Neural progenitor cell (in vitro differentiated cells): ENCODE measurements around the gene PNPLA7. TPM values are rescaled to one million over a fixed set of nuclear protein-coding genes. Genes with fewer than 3 reads are reported as not detected.

ENCODE experiments used
- DNase-seq: peaks from one replicate; pipeline ENCODE4 v3.0.0-alpha.2; 2016; ENCODE audit warnings: low spot score
- H2AFZ ChIP-seq: fragments of 200-600 bp; sonication (generic); replicated peaks from 2 replicates; pipeline ENCODE4 v1.6.1; 2016; ENCODE audit warnings: antibody characterized with exemption
- H3F3A ChIP-seq: fragments of 200-600 bp; sonication (generic); 2 replicates; pipeline ENCODE4 v1.6.1; 2016; ENCODE audit warnings: antibody characterized with exemption, low read depth
- H3K27ac ChIP-seq: fragments of 200-600 bp; sonication (generic); 2 replicates; pipeline ENCODE4 v1.5.1; 2016; ENCODE audit warnings: mild to moderate bottlenecking
- H3K27me3 ChIP-seq: fragments of 200-600 bp; sonication (generic); 2 replicates; pipeline ENCODE4 v1.6.1; 2016; ENCODE audit warnings: mild to moderate bottlenecking, moderate library complexity
- H3K36me3 ChIP-seq: fragments of 200-600 bp; sonication (generic); 2 replicates; pipeline ENCODE4 v1.5.1; 2016
- H3K4me1 ChIP-seq: fragments of 200-600 bp; sonication (generic); 2 replicates; pipeline ENCODE4 v1.6.1; 2016; ENCODE audit warnings: mixed run types
- H3K4me2 ChIP-seq: fragments of 200-600 bp; sonication (generic); 2 replicates; pipeline ENCODE4 v1.6.1; 2016
- H3K4me3 ChIP-seq: fragments of 200-600 bp; sonication (generic); 2 replicates; pipeline ENCODE4 v1.5.1; 2016
- H3K79me2 ChIP-seq: fragments of 200-600 bp; sonication (generic); 2 replicates; pipeline ENCODE4 v1.6.1; 2016; ENCODE audit warnings: low read depth
- H3K9ac ChIP-seq: fragments of 200-600 bp; sonication (generic); 2 replicates; pipeline ENCODE4 v1.6.1; 2016
- H3K9me3 ChIP-seq: fragments of 200-600 bp; sonication (generic); 2 replicates; pipeline ENCODE4 v1.5.1; 2016; ENCODE audit warnings: low read depth
- H4K20me1 ChIP-seq: fragments of 200-600 bp; sonication (generic); 2 replicates; pipeline ENCODE4 v1.6.1; 2016; ENCODE audit warnings: low read depth
- H3K27ac Mint-ChIP-seq: 3 replicates; pipeline ENCODE4 v1.8.0; 2021; ENCODE audit warnings: mixed read lengths
- H3K27me3 Mint-ChIP-seq: 2 replicates; pipeline ENCODE4 v1.8.0; 2022; ENCODE audit warnings: low read depth, mild to moderate bottlenecking, inconsistent platforms, moderate library complexity, mixed read lengths; ENCODE audit not compliant: insufficient read depth
- H3K36me3 Mint-ChIP-seq: 3 replicates; pipeline ENCODE4 v1.8.0; 2021; ENCODE audit warnings: mixed read lengths
- H3K4me1 Mint-ChIP-seq: 3 replicates; pipeline ENCODE4 v1.8.0; 2021; ENCODE audit warnings: mixed read lengths
- H3K4me3 Mint-ChIP-seq: 3 replicates; pipeline ENCODE4 v1.8.0; 2021; ENCODE audit warnings: mild to moderate bottlenecking, moderate library complexity, mixed read lengths
- H3K9me3 Mint-ChIP-seq: 3 replicates; pipeline ENCODE4 v1.8.0; 2020; ENCODE audit warnings: mixed read lengths
- CTCF ChIP-seq: fragments of 200-600 bp; sonication (generic); IDR thresholded peaks from 2 replicates; pipeline ENCODE4 v1.5.1; 2017; ENCODE audit warnings: antibody characterized with exemption, mild to moderate bottlenecking
- EZH2 ChIP-seq: fragments of 200-600 bp; sonication (generic); IDR thresholded peaks from 2 replicates; pipeline ENCODE4 v1.6.1; 2017; ENCODE audit warnings: antibody characterized with exemption, mild to moderate bottlenecking, moderate library complexity
- EZH2phosphoT487 ChIP-seq: fragments of 200-600 bp; sonication (generic); IDR thresholded peaks from 2 replicates; pipeline ENCODE4 v1.6.1; 2017; ENCODE audit warnings: antibody characterized with exemption
- total RNA-seq: library from RNA; depleted of rRNA; stranded (reverse); fragments of >200 nt; gene quantifications from 2 replicates; pipeline ENCODE4 v1.2.3, GENCODE V29; 2015; ENCODE audit warnings: low replicate concordance

The PNPLA7 gene
- total RNA-seq, 1 donor from 2014 or later, result 0.13 TPM

GRCh38 chr9:137499858-137500661 is 50.1 kb downstream of the PNPLA7 start:
- Histone ChIP-seq H3K27ac (no peak overlapping the region), H3K4me2 (no peak overlapping the region), H3F3A (peaks cover 11% of the 10 kb centered on the region), H4K20me1 (no peaks in the 10 kb centered on the region), H3K27me3 (no peaks in the 10 kb centered on the region), H3K4me1 (no peaks in the 10 kb centered on the region), H3K9ac (no peak overlapping the region), H3K4me3 (no peak overlapping the region), H3K9me3 (no peaks in the 10 kb centered on the region), H2AFZ (no peak overlapping the region), H3K36me3 (no peaks in the 10 kb centered on the region), H3K79me2 (no peaks in the 10 kb centered on the region)
- peaks cover 4% of the 10 kb centered on the region for H3K36me3 Mint-ChIP-seq
- no peak overlapping the region for H3K4me3 Mint-ChIP-seq
- H3K9me3 Mint-ChIP-seq, result peaks cover 18% of the 10 kb centered on the region
- H3K27me3 Mint-ChIP-seq, result peaks cover 17% of the 10 kb centered on the region
- TF ChIP-seq CTCF (no peak), EZH2 (no peak), EZH2phosphoT487 (no peak)
- no peak overlapping the region for H3K27ac Mint-ChIP-seq
- H3K4me1 Mint-ChIP-seq, result peaks cover 4% of the 10 kb centered on the region
- no peak for DNase-seq

- H3K4me3 ChIP-seq, result no peak overlapping the region
- H3F3A ChIP-seq, result peaks cover 11% of the 10 kb centered on the region
- peaks cover 17% of the 10 kb centered on the region for H3K27me3 Mint-ChIP-seq
- H3K79me2 ChIP-seq, result no peaks in the 10 kb centered on the region
- no peak overlapping the region for H3K27ac Mint-ChIP-seq
- H3K27me3 ChIP-seq, result no peaks in the 10 kb centered on the region
- no peaks in the 10 kb centered on the region for H4K20me1 ChIP-seq
- H3K4me1 ChIP-seq, result no peaks in the 10 kb centered on the region
- H2AFZ ChIP-seq, result no peak overlapping the region
- H3K36me3 ChIP-seq, result no peaks in the 10 kb centered on the region
- H3K9me3 Mint-ChIP-seq, result peaks cover 18% of the 10 kb centered on the region
- TF ChIP-seq EZH2, result no peak
- TF ChIP-seq EZH2phosphoT487, result no peak
- no peak for TF ChIP-seq CTCF
- no peak overlapping the region for H3K4me3 Mint-ChIP-seq
- peaks cover 4% of the 10 kb centered on the region for H3K36me3 Mint-ChIP-seq
- peaks cover 4% of the 10 kb centered on the region for H3K4me1 Mint-ChIP-seq
- H3K9ac ChIP-seq, result no peak overlapping the region
- no peak for DNase-seq
- no peak overlapping the region for H3K27ac ChIP-seq
- H3K9me3 ChIP-seq, result no peaks in the 10 kb centered on the region
- no peak overlapping the region for H3K4me2 ChIP-seq
Observed at GRCh38 chr9:137499416-137499815, 50.8 kb downstream of the PNPLA7 start.

- no peak overlapping the region for H3K27ac ChIP-seq
- H2AFZ ChIP-seq, result no peak overlapping the region
- no peaks in the 10 kb centered on the region for H3K79me2 ChIP-seq
- Mint-ChIP-seq H3K36me3 (peaks cover 4% of the 10 kb centered on the region), H3K27me3 (peaks cover 21% of the 10 kb centered on the region), H3K4me1 (peaks cover 4% of the 10 kb centered on the region), H3K4me3 (no peak overlapping the region), H3K9me3 (peaks cover 22% of the 10 kb centered on the region), H3K27ac (no peak overlapping the region)
- H3K36me3 ChIP-seq, result no peaks in the 10 kb centered on the region
- no peaks in the 10 kb centered on the region for H3K9me3 ChIP-seq
- H3K4me2 ChIP-seq, result no peak overlapping the region
- H3K9ac ChIP-seq, result no peak overlapping the region
- H3K27me3 ChIP-seq, result no peaks in the 10 kb centered on the region
- H4K20me1 ChIP-seq, result no peaks in the 10 kb centered on the region
- peaks cover 11% of the 10 kb centered on the region for H3F3A ChIP-seq
- TF ChIP-seq EZH2phosphoT487 (no peak), EZH2 (no peak), CTCF (no peak)
- no peak for DNase-seq
- no peak overlapping the region for H3K4me3 ChIP-seq
- H3K4me1 ChIP-seq, result no peaks in the 10 kb centered on the region
Observed at GRCh38 chr9:137498720-137499150, 51.5 kb downstream of the PNPLA7 start.
